Hematopoietic multipotent progenitor cell treated with erythropoietin and hydrocortisone succinate and interleukin-3 and kit ligand, for 17 days (in vitro differentiated cells): Measurements from ENCODE around the gene TNFRSF13B.
"Not testable (repeated sequence)": the region's sequence is repeated elsewhere in the genome, so short reads cannot be mapped to it uniquely, and the experiment has no call there.

Experiments used
- DNase-seq: peaks from one replicate; pipeline ENCODE4 v3.0.0-alpha.2; 2015; ENCODE audit warnings: low spot score

The TNFRSF13B gene

GRCh38 chr17:17004997-17005614 is 33.2 kb upstream of the TNFRSF13B start:
- DNase-seq = not testable (repeated sequence)

GRCh38 chr17:17004251-17004996 is 32.5 kb upstream of the TNFRSF13B start:
- no peak for DNase-seq

- DNase-seq = not testable (repeated sequence)
These were observed 31.1 kb upstream of the TNFRSF13B start for GRCh38 chr17:17002731-17003715.

GRCh38 chr17:17001874-17002520 is 30.1 kb upstream of the TNFRSF13B start:
- DNase-seq = peak; percentile 77

GRCh38 chr17:17001076-17001777 is 29.3 kb upstream of the TNFRSF13B start:
- no peak for DNase-seq

- DNase-seq = no peak
These were observed 28.2 kb upstream of the TNFRSF13B start for GRCh38 chr17:16999931-17000625.

- DNase-seq = no peak
These were observed 25.9 kb upstream of the TNFRSF13B start for GRCh38 chr17:16997514-16998429.

GRCh38 chr17:16996726-16997125 is 24.8 kb upstream of the TNFRSF13B start:
- DNase-seq = not testable (repeated sequence)

GRCh38 chr17:16995930-16996329 is 24.0 kb upstream of the TNFRSF13B start:
- DNase-seq = no peak

GRCh38 chr17:16994631-16995030 is 22.7 kb upstream of the TNFRSF13B start:
- no peak for DNase-seq

- peak; percentile 61 for DNase-seq
These were observed 19.6 kb upstream of the TNFRSF13B start for GRCh38 chr17:16991349-16992009.

- DNase-seq = no peak
These were observed 18.3 kb upstream of the TNFRSF13B start for GRCh38 chr17:16989953-16990860.

- DNase-seq = no peak
These were observed 17.5 kb upstream of the TNFRSF13B start for GRCh38 chr17:16989230-16989952.

GRCh38 chr17:16988749-16989229 is 16.9 kb upstream of the TNFRSF13B start:
- no peak for DNase-seq

- no peak for DNase-seq
These were observed 16.1 kb upstream of the TNFRSF13B start for GRCh38 chr17:16987830-16988601.
